GM06990 (cell line): ENCODE results near the gene FAM47E.

Experiments used
- DNase-seq: peaks from one replicate; pipeline ENCODE4 v3.0.0-alpha.2; 2011; ENCODE audit not compliant: insufficient read length; ENCODE audit errors: extremely low read depth
- H3K27me3 ChIP-seq: replicated peaks from 2 replicates; pipeline ENCODE4 v1.6.0; 2011; ENCODE audit warnings: low read length; ENCODE audit not compliant: control insufficient read depth, insufficient read depth
- H3K36me3 ChIP-seq: 2 replicates; pipeline ENCODE4 v1.5.1; 2011; ENCODE audit warnings: low read length; ENCODE audit not compliant: control insufficient read depth, insufficient read depth
- H3K4me3 ChIP-seq: replicated peaks from 2 replicates; pipeline ENCODE4 v1.5.1; 2011; ENCODE audit warnings: low read depth, mild to moderate bottlenecking, control low read depth, low read length
- CTCF ChIP-seq: IDR thresholded peaks from 2 replicates; pipeline ENCODE4 v1.5.1; 2011; ENCODE audit warnings: low read length, control low read depth, mild to moderate bottlenecking, inconsistent platforms; ENCODE audit not compliant: insufficient read depth, poor library complexity, severe bottlenecking

Gene FAM47E

DNA sequence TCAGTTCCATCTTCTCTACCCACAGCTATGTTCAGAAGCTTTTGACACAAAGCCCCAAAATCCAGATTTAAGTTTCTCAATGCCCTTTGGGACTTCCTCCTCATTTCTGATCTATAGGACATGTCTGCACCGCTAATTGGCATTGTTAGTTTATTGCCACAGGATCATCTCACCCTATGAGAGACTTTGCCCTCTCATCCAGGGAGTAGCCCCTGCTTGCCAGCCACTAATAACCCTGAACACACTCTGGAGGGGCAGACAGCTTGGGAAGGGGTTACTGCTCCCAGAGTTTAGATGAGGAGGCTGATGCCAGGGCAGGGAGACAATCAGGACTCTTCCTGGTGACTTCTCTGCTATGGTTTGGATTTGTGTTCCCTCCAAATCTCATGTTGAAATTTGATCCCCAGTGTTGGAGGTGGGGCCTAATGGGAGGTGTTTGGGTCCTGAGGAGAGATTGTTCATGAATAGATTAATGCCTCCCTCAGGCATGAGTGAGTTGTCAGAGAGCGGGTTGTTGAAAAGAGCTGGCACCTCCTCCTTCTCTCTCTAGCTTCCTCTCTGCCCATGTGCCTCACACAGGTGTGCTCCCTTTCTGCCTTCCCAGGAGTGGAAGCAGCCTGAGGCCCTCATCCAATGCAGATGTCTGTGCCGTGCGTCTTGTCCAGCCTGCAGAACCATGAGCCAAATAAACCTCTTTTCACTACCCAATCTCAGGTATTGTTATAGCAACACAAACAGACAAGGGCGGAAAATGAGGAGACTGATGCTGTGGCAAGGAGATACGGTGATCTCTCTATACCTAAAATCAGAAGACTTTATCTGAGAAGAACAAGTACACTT, 34.3 kb upstream of the FAM47E start:
- no peak for DNase-seq
- H3K4me3 ChIP-seq = no peak overlapping the region
- no peaks in the 10 kb centered on the region for H3K27me3 ChIP-seq
- no peak for TF ChIP-seq CTCF
- H3K36me3 ChIP-seq = no peaks in the 10 kb centered on the region

DNA sequence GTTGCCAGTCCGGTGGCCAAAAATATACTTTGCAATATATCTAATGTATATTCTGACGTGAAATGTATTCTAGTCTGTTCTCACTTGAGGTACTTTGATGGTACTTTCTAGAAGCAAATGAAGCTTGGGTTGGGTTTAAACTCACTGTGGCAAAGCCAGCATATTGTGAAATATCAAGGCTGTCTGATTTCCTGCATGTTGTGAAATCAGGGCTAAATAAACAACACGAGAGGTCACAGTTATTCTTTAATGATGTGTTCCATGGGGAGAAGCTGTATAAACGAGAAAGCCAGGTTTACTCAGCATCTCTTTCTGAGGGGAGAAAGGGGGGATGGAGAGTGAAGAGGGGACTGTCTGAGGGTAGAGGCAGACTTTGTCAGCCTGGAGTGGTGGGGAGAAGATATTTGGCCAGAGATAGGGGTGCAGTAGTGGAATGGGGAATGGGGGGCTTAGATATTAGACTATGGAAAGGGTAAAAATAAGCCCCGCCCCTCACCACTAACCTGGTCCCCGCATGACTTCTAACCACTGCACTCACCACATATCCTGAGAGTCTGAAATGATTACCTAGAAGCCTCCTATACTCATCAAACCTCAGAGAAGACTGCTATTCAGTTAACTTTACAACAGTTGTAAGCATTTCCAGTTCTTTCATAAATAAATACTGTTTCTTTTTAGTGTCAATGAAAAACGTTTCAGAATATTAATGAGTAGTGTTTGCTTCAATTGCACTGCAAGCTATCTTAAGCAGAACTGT, 32.0 kb upstream of the FAM47E start:
- H3K36me3 ChIP-seq = no peaks in the 10 kb centered on the region
- H3K4me3 ChIP-seq = no peak overlapping the region
- no peak for DNase-seq
- TF ChIP-seq CTCF = no peak
- H3K27me3 ChIP-seq = no peaks in the 10 kb centered on the region

DNA sequence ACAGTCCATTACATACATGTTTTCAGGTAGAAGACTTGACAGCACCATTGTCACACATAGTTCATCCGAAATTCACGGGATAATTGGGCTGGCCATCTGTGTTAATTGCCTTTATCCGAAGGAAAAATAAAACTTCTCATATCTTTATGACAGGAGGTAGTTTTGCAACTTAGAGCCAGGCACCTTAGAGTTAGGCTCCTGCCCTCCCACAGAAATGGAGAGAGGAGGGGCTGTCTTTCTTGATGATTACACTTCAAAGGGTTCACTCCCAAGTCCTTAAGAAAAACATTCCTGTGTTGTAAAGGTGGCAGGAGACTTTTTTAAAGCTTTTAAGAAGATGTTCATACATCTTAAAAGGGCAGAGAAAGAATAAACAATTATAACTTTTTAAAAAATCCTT, 27.4 kb upstream of the FAM47E start:
- no peak for TF ChIP-seq CTCF
- Histone ChIP-seq H3K27me3 (no peaks in the 10 kb centered on the region), H3K4me3 (no peak overlapping the region), H3K36me3 (no peaks in the 10 kb centered on the region)
- DNase-seq = no peak

GRCh38 chr4:76226418-76226817, 25.1 kb upstream of the FAM47E start:
- no peaks in the 10 kb centered on the region for H3K27me3 ChIP-seq
- TF ChIP-seq CTCF = no peak
- no peak overlapping the region for H3K4me3 ChIP-seq
- DNase-seq = no peak
- H3K36me3 ChIP-seq = no peaks in the 10 kb centered on the region

GRCh38 chr4:76232681-76233080, 18.8 kb upstream of the FAM47E start:
- DNase-seq = no peak
- Histone ChIP-seq H3K36me3 (no peaks in the 10 kb centered on the region), H3K27me3 (no peaks in the 10 kb centered on the region), H3K4me3 (no peak overlapping the region)
- TF ChIP-seq CTCF = no peak
